H1 (cell line): Measurements from ENCODE around the gene DUSP3. TPM values are rescaled to one million over a fixed set of nuclear protein-coding genes. Genes with fewer than 3 reads are reported as not detected.

Experiments used
- CTCF ChIA-PET: fragments of 300-600 bp; sonication (Branson Sonifier 250); formaldehyde crosslinking; loops from one replicate; lab custom pipeline; 2021; ENCODE audit not compliant: partially characterized antibody; lab: Charles Lee
- POLR2A ChIA-PET: fragments of 300-600 bp; sonication (Branson Sonifier 250); formaldehyde crosslinking; loops from one replicate; lab custom pipeline; 2021; ENCODE audit warnings: inconsistent platforms; ENCODE audit not compliant: partially characterized antibody; lab: Charles Lee
- DNase-seq, 2 experiments: peaks; one replicate each; pipeline versions ENCODE4 v3.0.0 to v3.0.0-alpha.2; 2010 to 2022; ENCODE audit warnings: low spot score in 2 of 2, low read depth in 1 of 2, mixed read lengths in 1 of 2
- FAIRE-seq: peaks from 2 replicates; lab custom pipeline; 2011; peaks lifted over from hg19 to GRCh38; lab: Jason Lieb, UNC
- H2AFZ ChIP-seq: 2 replicates; pipeline ENCODE4 v1.8.1; 2012; ENCODE audit warnings: low read length, inconsistent platforms
- H2AK5ac ChIP-seq: 2 replicates; pipeline ENCODE4 v1.6.1; 2013; ENCODE audit warnings: low read depth, low read length
- H2BK120ac ChIP-seq: replicated peaks from 2 replicates; pipeline ENCODE3; 2013; ENCODE audit warnings: low read depth, low read length, inconsistent platforms
- H2BK12ac ChIP-seq: 2 replicates; pipeline ENCODE4 v1.6.1; 2013; ENCODE audit warnings: low read depth, low read length
- H2BK15ac ChIP-seq: 2 replicates; pipeline ENCODE4 v1.6.1; 2013; ENCODE audit warnings: low read length
- H2BK20ac ChIP-seq: 2 replicates; pipeline ENCODE4 v1.6.1; 2013; ENCODE audit warnings: low read length
- H2BK5ac ChIP-seq: 2 replicates; pipeline ENCODE4 v1.6.1; 2013; ENCODE audit warnings: low read depth, low read length
- H3K14ac ChIP-seq: 2 replicates; pipeline ENCODE4 v1.6.1; 2013; ENCODE audit warnings: inconsistent platforms; ENCODE audit not compliant: insufficient read length
- H3K18ac ChIP-seq: 2 replicates; pipeline ENCODE4 v1.6.1; 2013; ENCODE audit warnings: low read length; ENCODE audit errors: extremely low read depth
- H3K23ac ChIP-seq: 2 replicates; pipeline ENCODE4 v1.6.1; 2013; ENCODE audit warnings: inconsistent platforms; ENCODE audit not compliant: insufficient read length
- H3K23me2 ChIP-seq: 2 replicates; pipeline ENCODE4 v1.6.1; 2013; ENCODE audit warnings: low read depth, low read length
- H3K27ac ChIP-seq: 2 replicates; pipeline ENCODE4 v1.6.1; 2011; ENCODE audit warnings: low read depth, low read length, inconsistent platforms
- H3K27me3 ChIP-seq, 4 experiments: replicated peaks in 1 of 4; 1 replicate in 1 of 4; 2 replicates in 3 of 4; pipeline versions ENCODE4 v1.6.1 to v1.8.1; 2011 to 2013; ENCODE audit warnings: low read length in 3 of 4, mild to moderate bottlenecking in 3 of 4, inconsistent platforms in 2 of 4, mixed read lengths in 2 of 4, moderate library complexity in 1 of 4; ENCODE audit not compliant: control insufficient read depth in 3 of 4, insufficient read depth in 3 of 4; ENCODE audit errors: extremely low read depth in 1 of 4
- H3K36me3 ChIP-seq, 4 experiments: 2 replicates each; pipeline versions ENCODE4 v1.6.1 to v1.8.1; 2011 to 2013; ENCODE audit warnings: mild to moderate bottlenecking in 4 of 4, low read length in 3 of 4, moderate library complexity in 2 of 4, control low read depth in 1 of 4, inconsistent platforms in 1 of 4; ENCODE audit not compliant: insufficient read depth in 4 of 4, control insufficient read depth in 2 of 4
- H3K4ac ChIP-seq: replicated peaks from 2 replicates; pipeline ENCODE3; 2013; ENCODE audit warnings: low read length, low read depth, mixed read lengths, inconsistent platforms; ENCODE audit not compliant: insufficient read length
- H3K4me1 ChIP-seq, 4 experiments: replicated peaks in 1 of 4; 1 replicate in 1 of 4; 2 replicates in 3 of 4; pipeline versions ENCODE4 v1.6.1 to v1.8.1; 2011 to 2013; ENCODE audit warnings: low read length in 3 of 4, inconsistent platforms in 2 of 4, mixed read lengths in 1 of 4; ENCODE audit not compliant: insufficient read depth in 4 of 4, control insufficient read depth in 3 of 4
- H3K4me2 ChIP-seq, 2 experiments: 2 replicates each; pipeline versions ENCODE4 v1.6.1 to v1.8.1; 2011 to 2013; ENCODE audit warnings: low read depth in 2 of 2, low read length in 2 of 2, control low read depth in 1 of 2, inconsistent platforms in 1 of 2, mild to moderate bottlenecking in 1 of 2; ENCODE audit not compliant: insufficient read depth in 1 of 2
- H3K4me3 ChIP-seq, 4 experiments: fragments of 200-600, 300-600 bp in 1 of 4; sonication (generic), shearing (Covaris generic), sonication (Bioruptor Twin) in 1 of 4; 2 replicates each; pipeline versions ENCODE4 v1.5.1 to v1.8.1; 2011 to 2016; ENCODE audit warnings: low read length in 4 of 4, low read depth in 3 of 4, control low read depth in 2 of 4, inconsistent platforms in 2 of 4, mild to moderate bottlenecking in 2 of 4, mixed read lengths in 1 of 4, moderate library complexity in 1 of 4; ENCODE audit not compliant: insufficient read depth in 2 of 4; ENCODE audit errors: extremely low read depth in 1 of 4
- H3K56ac ChIP-seq: replicated peaks from 2 replicates; pipeline ENCODE3; 2013; ENCODE audit warnings: low read depth, mild to moderate bottlenecking, mixed read lengths, low read length, inconsistent platforms; ENCODE audit not compliant: insufficient read length
- H3K79me1 ChIP-seq: 2 replicates; pipeline ENCODE4 v1.6.1; 2013; ENCODE audit warnings: low read depth, low read length, control low read depth
- H3K79me2 ChIP-seq, 2 experiments: 2 replicates each; pipeline versions ENCODE4 v1.6.1 to v1.8.1; 2012 to 2013; ENCODE audit warnings: low read length in 2 of 2, mild to moderate bottlenecking in 2 of 2, inconsistent platforms in 1 of 2; ENCODE audit not compliant: insufficient read depth in 2 of 2, control insufficient read depth in 1 of 2
- H3K9ac ChIP-seq, 4 experiments: replicated peaks in 1 of 4; 1 replicate in 1 of 4; 2 replicates in 3 of 4; pipeline versions ENCODE4 v1.6.1 to v1.8.1; 2011 to 2013; ENCODE audit warnings: low read depth in 3 of 4, low read length in 3 of 4, control low read depth in 2 of 4, mild to moderate bottlenecking in 2 of 4, moderate library complexity in 2 of 4, inconsistent platforms in 1 of 4; ENCODE audit errors: extremely low read depth in 1 of 4
- H3K9me3 ChIP-seq, 2 experiments: 2 replicates each; pipeline versions ENCODE4 v1.6.1 to v1.8.1; 2012 to 2013; ENCODE audit warnings: mild to moderate bottlenecking in 2 of 2, moderate library complexity in 2 of 2, control low read depth in 1 of 2, inconsistent platforms in 1 of 2, low read depth in 1 of 2, low read length in 1 of 2, mixed read lengths in 1 of 2; ENCODE audit not compliant: insufficient read depth in 2 of 2
- H4K20me1 ChIP-seq, 2 experiments: replicated peaks in 1 of 2; 2 replicates each; pipeline versions ENCODE3 to v1.8.1; 2011 to 2013; ENCODE audit warnings: inconsistent platforms in 2 of 2, low read length in 2 of 2, mild to moderate bottlenecking in 1 of 2; ENCODE audit not compliant: insufficient read depth in 2 of 2, control insufficient read depth in 1 of 2
- H4K5ac ChIP-seq: 2 replicates; pipeline ENCODE4 v1.6.1; 2013; ENCODE audit warnings: low read length, low read depth, mixed read lengths, inconsistent platforms; ENCODE audit not compliant: insufficient read length
- H4K8ac ChIP-seq: 2 replicates; pipeline ENCODE4 v1.8.0; 2013; ENCODE audit warnings: mild to moderate bottlenecking, moderate library complexity, low read length, inconsistent platforms; ENCODE audit not compliant: insufficient read depth; ENCODE audit errors: extremely low read depth
- H4K91ac ChIP-seq: replicated peaks from 2 replicates; pipeline ENCODE3; 2013; ENCODE audit warnings: low read length, mixed read lengths, inconsistent platforms; ENCODE audit not compliant: insufficient read length
- BACH1 ChIP-seq: IDR thresholded peaks from 2 replicates; pipeline ENCODE4 v1.6.1; 2012; ENCODE audit warnings: low read length, improper control_type of control experiment
- CHD2 ChIP-seq: IDR thresholded peaks from 2 replicates; pipeline ENCODE4 v1.6.1; 2012; ENCODE audit warnings: low read length, improper control_type of control experiment
- HDAC2 ChIP-seq, 2 experiments: fragments of 300-600 bp in 1 of 2; sonication (generic) in 1 of 2; IDR thresholded peaks; 2 replicates each; pipeline ENCODE4 v1.6.1; 2011 to 2012; ENCODE audit warnings: low read depth in 2 of 2, low read length in 2 of 2, mild to moderate bottlenecking in 2 of 2, moderate library complexity in 2 of 2, borderline replicate concordance in 1 of 2, inconsistent platforms in 1 of 2
- KDM1A ChIP-seq: fragments of 200-600, 300-600 bp; sonication (generic); IDR thresholded peaks from 2 replicates; pipeline ENCODE4 v1.7.1; 2016; ENCODE audit warnings: mild to moderate bottlenecking, low read length, borderline replicate concordance
- KDM5A ChIP-seq: fragments of 200-600 bp; IDR thresholded peaks from 2 replicates; pipeline ENCODE4 v1.7.1; 2012; ENCODE audit warnings: mild to moderate bottlenecking, low read length, inconsistent platforms, mixed read lengths
- NRF1 ChIP-seq: IDR thresholded peaks from 2 replicates; pipeline ENCODE4 v1.6.1; 2011; ENCODE audit warnings: mild to moderate bottlenecking, low read depth, low read length, improper control_type of control experiment
- PHF8 ChIP-seq: fragments of 200-600 bp; sonication (generic); conservative IDR thresholded peaks from 2 replicates; pipeline ENCODE4 v1.7.1; 2012; ENCODE audit warnings: low read depth, mild to moderate bottlenecking, inconsistent platforms, low read length, moderate library complexity
- POU5F1 ChIP-seq: IDR thresholded peaks from 2 replicates; pipeline ENCODE4 v1.6.1; 2011; ENCODE audit warnings: low read depth, mild to moderate bottlenecking, low read length, moderate library complexity
- RBBP5 ChIP-seq: IDR thresholded peaks from 2 replicates; pipeline ENCODE4 v1.7.1; 2012; ENCODE audit warnings: low read depth, mild to moderate bottlenecking, inconsistent platforms, low read length, moderate library complexity, borderline replicate concordance
- SP1 ChIP-seq: IDR thresholded peaks from 2 replicates; pipeline ENCODE4 v1.6.1; 2011; ENCODE audit warnings: low read depth, low read length
- TAF7 ChIP-seq: optimal IDR thresholded peaks from 2 replicates; pipeline ENCODE3; 2011; ENCODE audit warnings: low read depth, mild to moderate bottlenecking, inconsistent platforms, low read length, moderate library complexity, borderline replicate concordance
- WGBS, 2 experiments: shearing (Covaris generic) in 1 of 2; methylation state at CpG; one replicate each; pipeline versions ENCODE4 v1.1.6 to v1.1.7; 2013 to 2015; ENCODE audit warnings: low lambda C conversion rate in 2 of 2, mixed read lengths in 2 of 2, inconsistent platforms in 1 of 2, low coverage in 1 of 2, missing lambda C conversion rate in 1 of 2; ENCODE audit not compliant: insufficient replicate concordance in 2 of 2, insufficient coverage in 1 of 2, insufficient read length in 1 of 2; ENCODE audit errors: extremely low coverage in 1 of 2, missing lambda C conversion rate in 1 of 2; 5-methylcytosine and 5-hydroxymethylcytosine counted together
- polyA plus RNA-seq, 7 experiments: library from polyadenylated mRNA; depleted of rRNA in 3 of 7; stranded (reverse) in 5 of 7; unstranded in 2 of 7; fragments of >200 nt in 5 of 7; fragments of 200-250 nt in 2 of 7; gene quantifications; 1 replicate in 5 of 7; 2 replicates in 1 of 7; 4 replicates in 1 of 7; pipeline versions ENCODE4 v1.2.1 to v1.2.3, GENCODE V29; 2011 to 2013; ENCODE audit warnings: missing spikeins in 2 of 7, mixed read lengths in 2 of 7
- total RNA-seq: library from RNA; stranded (reverse); fragmentation: NEBNext Ultra II Directional; extraction: Animal tissue kit (Norgen Biotek cat#: 25700); gene quantifications from 2 replicates; pipeline ENCODE4 v1.2.1, GENCODE V29; 2021

DUSP3 gene
- total and polyA plus RNA-seq, 2 of the 8 experiments (the other 6 are each of a cell fraction or from before 2014, with no cell fraction given) = 15.1 to 21.2 TPM

GRCh38 chr17:43733956-43734355 lies 44.8 kb downstream of the DUSP3 start:
- CTCF ChIA-PET = interaction anchor here (1.2 to 1.6 kb wide), 5 partner anchors 22 to 40 kb away, joined by 3 to 5 read pairs (median 4); partner anchors contain the start of gene SOST
- Histone ChIP-seq H3K18ac (no peak overlapping the region), H3K27me3 (no peaks in the 10 kb centered on the region), H3K79me2 (no peaks in the 10 kb centered on the region), H2BK120ac (no peak overlapping the region), H3K9ac (no peak overlapping the region), H2BK20ac (no peak overlapping the region), H3K36me3 (no peaks in the 10 kb centered on the region), H3K27ac (no peak overlapping the region), H2AFZ (no peak overlapping the region), H3K56ac (no peak overlapping the region), H3K4ac (no peak overlapping the region), H2BK12ac (no peak overlapping the region), H2AK5ac (no peak overlapping the region), H3K4me3 (no peak overlapping the region), H3K79me1 (no peaks in the 10 kb centered on the region; the same call in 1 of the 2 replicates), H3K4me2 (no peak overlapping the region), H4K5ac (no peak overlapping the region), H2BK15ac (no peak overlapping the region), H3K4me1 (peaks cover 0 to 8% (median 2%) of the 10 kb centered on the region in 4 experiments; a peak in 3 of 7 replicates), H3K14ac (no peak overlapping the region), H4K20me1 (no peaks in the 10 kb centered on the region), H2BK5ac (no peak overlapping the region), H3K23me2 (no peaks in the 10 kb centered on the region), H3K9me3 (peaks cover 14 to 22% of the 10 kb centered on the region in 2 experiments; a peak in 3 of 4 replicates), H4K91ac (no peak overlapping the region), H3K23ac (no peak overlapping the region), H4K8ac (no peak overlapping the region)
- WGBS, 2 experiments = 78% methylated on average over 1 of the region's 1 CpG; no CpG with 5 or more reads in 1 of the 2 experiments
- POLR2A ChIA-PET = interaction anchor here (1.0 to 1.2 kb wide), 2 partner anchors 9 to 11 kb away, joined by 3 to 4 read pairs; no protein-coding TSS in a partner anchor
- DNase-seq = no peak
- FAIRE-seq = no peak
- TF ChIP-seq POU5F1 = no peak
- no peak for TF ChIP-seq TAF7
- no peak for TF ChIP-seq BACH1
- no peak for TF ChIP-seq NRF1
- no peak for TF ChIP-seq PHF8
- TF ChIP-seq KDM1A = no peak
- no peak for TF ChIP-seq HDAC2 (IDR thresholded peaks at IDR 0.05; ENCODE audit: borderline replicate concordance in 1 of 2, low read depth in 2 of 2, low read length in 2 of 2)
- TF ChIP-seq CHD2 = no peak
- no peak for TF ChIP-seq KDM5A
- TF ChIP-seq RBBP5 = no peak
- no peak for TF ChIP-seq SP1
